ENCODE measurements around the gene WBP2NL. TPM values are rescaled to one million over a fixed set of nuclear protein-coding genes. Genes with fewer than 3 reads are reported as not detected.
A peak's percentile ranks its signal among the peaks of the same experiment; 100 is the strongest.

WBP2NL gene
- total RNA-seq, 1 donor from 2014 or later: 1.5 TPM

DNA sequence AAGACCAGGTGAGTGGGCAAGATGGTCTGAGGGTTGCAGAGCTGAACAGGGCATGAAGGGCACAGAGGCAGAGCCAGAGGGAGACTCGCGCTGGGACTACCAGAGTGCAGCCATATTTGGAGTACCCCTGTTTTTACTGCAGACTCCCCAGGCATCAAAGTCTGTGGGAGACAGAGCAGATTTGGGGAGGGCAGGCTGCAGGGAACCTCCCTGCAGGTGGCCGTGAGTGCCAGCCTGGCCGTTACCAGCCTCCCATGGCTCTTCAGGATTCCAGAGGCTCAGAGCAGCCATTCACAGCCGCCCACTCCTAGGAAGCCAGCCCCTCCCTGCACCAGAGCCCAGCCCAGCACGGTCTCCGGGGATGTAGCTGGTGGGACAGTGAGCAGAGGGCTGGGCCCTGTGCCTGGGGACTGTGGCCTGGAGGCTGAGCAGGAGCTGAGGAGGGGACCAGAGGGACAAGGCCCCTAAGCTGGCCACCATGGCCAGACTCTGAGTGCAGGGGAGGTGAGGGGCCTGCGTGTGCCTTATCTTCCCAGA lies 29.4 kb upstream of the WBP2NL start, which contains the start of gene SEPTIN3:
TSS of gene SEPTIN3 (plus strand) at position 334 of the 537 bp plus-strand sequence. CDS start 2,050 bp downstream, outside the sequence.
- Mint-ChIP-seq H3K27ac (no peak within 1 kb of the TSS), H3K36me3 (ENCODE audit: low read depth) (no peaks in the 10 kb centered on the region), H3K9me3 (no peaks in the 10 kb centered on the region), H3K4me1 (ENCODE audit: low read depth) (peaks cover 8% of the 10 kb centered on the region), H3K27me3 (ENCODE audit: insufficient read depth) (peaks cover 5% of the 10 kb centered on the region), H3K4me3 (no peak within 1 kb of the TSS)
- intact Hi-C loops (cut with micrococcal nuclease): no loop called here
- no peak for DNase-seq (ENCODE audit: low spot score)

GRCh38 chr22:41970601-41971000 lies 28.0 kb upstream of the WBP2NL start:
- peaks cover 14% of the 10 kb centered on the region for H3K27me3 Mint-ChIP-seq (ENCODE audit: insufficient read depth)
- no peak overlapping the region for H3K27ac Mint-ChIP-seq
- peaks cover 8% of the 10 kb centered on the region for H3K4me1 Mint-ChIP-seq (ENCODE audit: low read depth)
- no peak overlapping the region for H3K4me3 Mint-ChIP-seq
- no peak for DNase-seq (ENCODE audit: low spot score)
- intact Hi-C loops (cut with micrococcal nuclease): no loop called here
- no peaks in the 10 kb centered on the region for H3K9me3 Mint-ChIP-seq
- H3K36me3 Mint-ChIP-seq (ENCODE audit: low read depth): no peaks in the 10 kb centered on the region

DNA sequence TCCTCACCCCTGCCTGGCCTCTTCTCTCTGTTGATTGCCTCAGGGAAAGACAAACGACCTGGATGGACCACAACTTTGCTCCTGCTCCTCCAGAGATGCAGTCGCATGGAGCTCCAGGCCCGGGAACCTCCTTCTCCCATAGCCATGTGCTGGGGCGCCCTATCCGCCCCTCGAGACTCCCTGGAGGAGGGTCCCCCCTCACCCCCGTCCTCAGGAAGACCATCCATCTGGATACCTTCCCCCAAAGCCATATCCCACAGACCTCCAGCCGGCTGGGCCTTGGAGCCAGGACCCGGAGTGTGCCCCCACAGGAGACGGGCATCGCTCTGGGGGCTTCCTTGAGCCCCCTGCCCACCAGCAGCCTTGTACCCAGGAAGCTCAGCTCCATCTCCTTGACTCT lies 27.2 kb upstream of the WBP2NL start:
- H3K36me3 Mint-ChIP-seq (ENCODE audit: low read depth): no peaks in the 10 kb centered on the region
- H3K27ac Mint-ChIP-seq: no peak overlapping the region
- intact Hi-C loops (cut with micrococcal nuclease): no loop called here
- DNase-seq (ENCODE audit: low spot score): no peak
- H3K4me1 Mint-ChIP-seq (ENCODE audit: low read depth): peaks cover 13% of the 10 kb centered on the region
- no peaks in the 10 kb centered on the region for H3K9me3 Mint-ChIP-seq
- H3K4me3 Mint-ChIP-seq: no peak overlapping the region
- peaks cover 20% of the 10 kb centered on the region for H3K27me3 Mint-ChIP-seq (ENCODE audit: insufficient read depth)

- peaks cover 21% of the 10 kb centered on the region for H3K4me1 Mint-ChIP-seq (ENCODE audit: low read depth)
- no peaks in the 10 kb centered on the region for H3K9me3 Mint-ChIP-seq
- H3K36me3 Mint-ChIP-seq (ENCODE audit: low read depth): no peaks in the 10 kb centered on the region
- intact Hi-C loops (cut with micrococcal nuclease): loop anchor here (1.0 kb wide), 1 partner anchor 24 kb away; the partner anchor contains the start of gene WBP2NL
- DNase-seq (ENCODE audit: low spot score): no peak
- peak overlapping the region; percentile 8 for H3K27ac Mint-ChIP-seq
- H3K27me3 Mint-ChIP-seq (ENCODE audit: insufficient read depth): peaks cover 32% of the 10 kb centered on the region
- no peak overlapping the region for H3K4me3 Mint-ChIP-seq
Observed at GRCh38 chr22:41974691-41975290, 23.8 kb upstream of the WBP2NL start.

DNA sequence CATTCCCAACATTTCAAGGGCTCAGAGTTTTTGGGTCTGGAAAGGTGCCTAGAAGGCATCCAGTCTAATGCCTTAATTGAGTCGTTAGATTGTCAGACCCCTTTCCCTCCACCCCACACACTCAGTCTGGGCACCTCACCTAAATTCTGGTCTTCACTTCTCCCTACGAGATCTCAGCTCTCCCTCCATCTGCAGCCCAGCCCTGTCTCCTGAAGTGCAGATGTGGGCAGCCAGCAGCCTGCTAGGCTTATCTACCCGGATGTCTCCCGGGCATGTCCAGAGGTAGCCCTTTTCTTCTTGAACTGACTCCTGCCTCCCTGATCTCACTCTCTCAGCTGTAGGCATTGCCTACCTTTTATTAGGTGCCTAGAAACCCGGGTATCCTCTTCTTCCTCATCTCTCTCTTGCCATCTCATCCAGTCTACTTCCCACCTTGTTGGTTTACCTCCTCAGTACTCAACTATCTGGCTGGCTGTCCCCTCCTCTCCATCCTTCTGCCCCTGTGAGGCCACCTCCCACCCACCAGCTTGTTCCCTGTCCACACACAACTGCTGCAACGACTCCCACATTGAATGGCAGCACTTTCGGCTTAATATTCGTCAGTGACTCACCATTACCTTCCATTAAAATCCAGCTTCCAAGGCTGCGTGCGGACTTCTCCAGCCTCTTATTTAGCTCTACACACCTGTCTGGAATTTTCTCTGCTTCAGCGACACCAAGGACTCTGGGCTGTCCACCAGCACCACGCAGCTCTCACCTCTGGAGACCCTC lies 23.1 kb upstream of the WBP2NL start:
- H3K27ac Mint-ChIP-seq: peak overlapping the region; percentile 8
- no peak for DNase-seq (ENCODE audit: low spot score)
- intact Hi-C loops (cut with micrococcal nuclease): loop anchor here (1.0 to 2.0 kb wide), 3 partner anchors 23 to 103 kb away; partner anchors contain the start of genes NAGA, SMDT1 and WBP2NL
- peaks cover 21% of the 10 kb centered on the region for H3K4me1 Mint-ChIP-seq (ENCODE audit: low read depth)
- H3K4me3 Mint-ChIP-seq: peak overlapping the region; percentile 70
- H3K27me3 Mint-ChIP-seq (ENCODE audit: insufficient read depth): peaks cover 32% of the 10 kb centered on the region
- no peaks in the 10 kb centered on the region for H3K36me3 Mint-ChIP-seq (ENCODE audit: low read depth)
- H3K9me3 Mint-ChIP-seq: no peaks in the 10 kb centered on the region

DNA sequence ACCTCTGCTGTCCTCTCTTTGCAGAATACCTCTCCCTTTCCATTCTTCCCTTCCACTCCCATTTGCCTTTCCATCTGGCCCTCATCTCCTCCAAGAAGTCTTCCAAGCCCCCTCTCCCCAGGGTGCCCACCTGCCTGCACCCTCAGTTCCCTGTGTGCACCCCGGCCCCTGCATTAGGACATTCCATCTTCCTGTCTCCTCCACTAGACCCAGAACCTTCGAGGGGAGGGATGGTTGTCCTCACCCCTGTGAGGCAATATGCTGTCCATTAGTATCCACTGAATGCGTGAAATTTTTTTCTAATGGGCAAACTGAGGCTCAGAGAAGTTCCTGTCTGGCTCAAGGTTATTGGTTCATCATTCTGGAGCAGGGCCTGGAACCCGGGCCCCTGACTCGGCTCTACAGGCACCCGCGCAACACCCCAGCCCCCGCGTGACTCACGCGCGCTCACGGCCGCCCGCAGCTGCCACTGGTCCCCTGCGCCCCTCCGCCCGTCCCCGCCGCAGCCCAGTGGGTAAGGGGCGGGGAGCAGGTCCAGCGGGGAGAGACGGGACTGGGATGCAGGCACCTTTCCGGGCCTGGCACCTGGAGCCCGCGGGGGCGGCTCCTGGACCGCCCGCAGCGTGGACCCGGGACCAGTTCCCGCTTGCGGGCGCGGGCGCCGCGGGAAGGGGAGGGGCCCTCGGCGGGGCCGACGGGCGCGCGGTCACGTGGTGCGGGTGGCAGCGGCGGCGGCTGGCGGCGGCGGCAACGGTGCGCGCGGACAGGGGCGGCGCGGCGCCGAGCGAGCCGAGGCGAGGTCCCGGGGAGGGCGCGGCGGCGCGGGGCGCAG lies 22.3 kb upstream of the WBP2NL start:
- Mint-ChIP-seq H3K4me1 (ENCODE audit: low read depth) (peaks cover 21% of the 10 kb centered on the region), H3K27ac (peak overlapping the region; percentile 3), H3K4me3 (peak overlapping the region; percentile 70), H3K36me3 (ENCODE audit: low read depth) (no peaks in the 10 kb centered on the region), H3K9me3 (no peaks in the 10 kb centered on the region), H3K27me3 (ENCODE audit: insufficient read depth) (peaks cover 32% of the 10 kb centered on the region)
- DNase-seq (ENCODE audit: low spot score): peak; percentile 62
- intact Hi-C loops (cut with micrococcal nuclease): loop anchor here (2.0 kb wide), 2 partner anchors 95 to 103 kb away; partner anchors contain the start of genes NAGA and SMDT1

GRCh38 chr22:41976961-41977566 lies 21.5 kb upstream of the WBP2NL start:
- DNase-seq (ENCODE audit: low spot score): no peak
- Mint-ChIP-seq H3K9me3 (no peaks in the 10 kb centered on the region), H3K36me3 (ENCODE audit: low read depth) (no peaks in the 10 kb centered on the region), H3K4me1 (ENCODE audit: low read depth) (peaks cover 21% of the 10 kb centered on the region), H3K27me3 (ENCODE audit: insufficient read depth) (peaks cover 32% of the 10 kb centered on the region), H3K27ac (no peak overlapping the region), H3K4me3 (peak overlapping the region; percentile 54)
- intact Hi-C loops (cut with micrococcal nuclease): loop anchor here (2.0 kb wide), 2 partner anchors 94 to 102 kb away; partner anchors contain the start of genes NAGA and SMDT1

GRCh38 chr22:41978732-41979131 lies 19.9 kb upstream of the WBP2NL start:
- intact Hi-C loops (cut with micrococcal nuclease): no loop called here
- H3K27me3 Mint-ChIP-seq (ENCODE audit: insufficient read depth): peaks cover 27% of the 10 kb centered on the region
- no peak for DNase-seq (ENCODE audit: low spot score)
- peaks cover 21% of the 10 kb centered on the region for H3K4me1 Mint-ChIP-seq (ENCODE audit: low read depth)
- no peaks in the 10 kb centered on the region for H3K9me3 Mint-ChIP-seq
- peaks cover 2% of the 10 kb centered on the region for H3K36me3 Mint-ChIP-seq (ENCODE audit: low read depth)
- no peak overlapping the region for H3K27ac Mint-ChIP-seq
- no peak overlapping the region for H3K4me3 Mint-ChIP-seq

DNA sequence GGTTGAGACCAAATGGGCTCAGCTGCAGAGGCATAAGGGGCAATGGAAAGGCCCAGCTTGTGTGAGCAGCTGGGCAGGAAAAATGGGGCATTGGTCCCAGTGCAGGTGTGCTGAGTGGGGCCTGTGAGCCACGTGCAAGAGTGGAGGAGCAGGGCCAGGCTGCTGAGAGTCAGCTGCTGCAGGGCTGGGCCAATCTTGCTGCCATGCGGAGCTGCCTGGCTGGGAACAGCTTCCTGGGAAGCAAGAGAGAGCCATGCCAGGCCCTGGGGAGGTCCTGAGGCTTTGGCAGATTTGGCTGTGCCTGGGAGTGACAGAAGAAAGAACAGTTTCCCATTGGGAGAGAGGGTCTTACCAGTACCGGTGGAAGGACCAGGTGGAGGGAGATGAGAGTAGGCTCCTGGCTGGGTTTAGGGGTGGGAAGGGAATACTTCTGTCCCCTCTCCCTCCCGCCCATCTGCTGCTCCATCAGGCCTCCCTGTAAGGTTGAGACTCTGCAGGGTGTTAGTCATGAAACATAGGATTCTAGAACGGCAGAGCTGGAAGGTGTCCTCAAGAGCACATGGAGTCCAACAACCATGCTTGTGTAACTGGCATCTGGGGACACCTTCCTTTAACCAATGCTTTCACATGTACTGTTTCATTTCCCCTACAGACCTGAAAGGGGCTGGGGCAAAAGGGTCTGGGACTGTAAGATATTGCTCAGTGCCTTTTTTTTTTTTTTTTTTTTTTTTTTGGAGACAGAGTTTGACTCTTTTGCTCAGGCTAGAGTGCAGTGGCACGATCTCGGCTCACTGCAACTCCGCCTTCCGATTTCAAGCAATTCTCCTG lies 19.0 kb upstream of the WBP2NL start:
- Mint-ChIP-seq H3K4me3 (no peak overlapping the region), H3K27ac (no peak overlapping the region), H3K36me3 (ENCODE audit: low read depth) (peaks cover 2% of the 10 kb centered on the region), H3K4me1 (ENCODE audit: low read depth) (peaks cover 21% of the 10 kb centered on the region), H3K9me3 (no peaks in the 10 kb centered on the region), H3K27me3 (ENCODE audit: insufficient read depth) (peaks cover 27% of the 10 kb centered on the region)
- DNase-seq (ENCODE audit: low spot score): no peak
- intact Hi-C loops (cut with micrococcal nuclease): no loop called here

DNA sequence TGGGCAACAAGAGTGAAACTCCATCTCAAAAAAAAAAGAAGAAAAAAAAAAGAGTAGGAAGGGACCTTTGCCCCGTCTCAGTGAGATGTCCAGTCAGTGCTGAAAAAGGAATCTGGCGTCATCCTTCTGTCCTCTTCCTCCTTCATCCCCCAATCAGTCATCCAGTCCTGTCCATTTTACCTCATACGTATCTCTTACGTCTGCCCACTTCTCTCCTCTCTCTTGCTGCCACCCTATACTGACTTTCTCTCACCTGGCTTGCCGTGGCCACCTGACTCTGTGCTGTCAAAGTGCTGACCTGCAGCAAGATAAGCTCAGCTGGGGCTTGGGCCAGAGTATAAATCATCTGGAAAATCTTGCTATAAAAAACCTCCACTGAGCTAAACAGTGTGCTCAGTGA lies 15.7 kb upstream of the WBP2NL start:
- no peak for DNase-seq (ENCODE audit: low spot score)
- H3K36me3 Mint-ChIP-seq (ENCODE audit: low read depth): peaks cover 2% of the 10 kb centered on the region
- peaks cover 4% of the 10 kb centered on the region for H3K27me3 Mint-ChIP-seq (ENCODE audit: insufficient read depth)
- H3K4me3 Mint-ChIP-seq: no peak overlapping the region
- H3K27ac Mint-ChIP-seq: no peak overlapping the region
- no peaks in the 10 kb centered on the region for H3K9me3 Mint-ChIP-seq
- intact Hi-C loops (cut with micrococcal nuclease): no loop called here
- H3K4me1 Mint-ChIP-seq (ENCODE audit: low read depth): peaks cover 5% of the 10 kb centered on the region

- Mint-ChIP-seq H3K27ac (no peak overlapping the region), H3K36me3 (ENCODE audit: low read depth) (peaks cover 2% of the 10 kb centered on the region), H3K4me3 (no peak overlapping the region)
Observed at GRCh38 chr22:41983513-41984405, 14.8 kb upstream of the WBP2NL start.

More at GRCh38 chr22:41983513-41984405, 14.8 kb upstream of the WBP2NL start:
- no peaks in the 10 kb centered on the region for H3K9me3 Mint-ChIP-seq
- intact Hi-C loops (cut with micrococcal nuclease): no loop called here
- no peaks in the 10 kb centered on the region for H3K4me1 Mint-ChIP-seq (ENCODE audit: low read depth)
- DNase-seq (ENCODE audit: low spot score): no peak
- peaks cover 4% of the 10 kb centered on the region for H3K27me3 Mint-ChIP-seq (ENCODE audit: insufficient read depth)
